HG02885 (cell line): ENCODE measurements around the gene GPX3.

ENCODE experiments used
- ATAC-seq: cut with Tn5 transposase; IDR thresholded peaks from one replicate; pipeline ENCODE4 v1.9.1; 2021; ENCODE audit warnings: mild to moderate bottlenecking; ENCODE audit not compliant: unreplicated experiment, poor library complexity

The GPX3 gene

DNA sequence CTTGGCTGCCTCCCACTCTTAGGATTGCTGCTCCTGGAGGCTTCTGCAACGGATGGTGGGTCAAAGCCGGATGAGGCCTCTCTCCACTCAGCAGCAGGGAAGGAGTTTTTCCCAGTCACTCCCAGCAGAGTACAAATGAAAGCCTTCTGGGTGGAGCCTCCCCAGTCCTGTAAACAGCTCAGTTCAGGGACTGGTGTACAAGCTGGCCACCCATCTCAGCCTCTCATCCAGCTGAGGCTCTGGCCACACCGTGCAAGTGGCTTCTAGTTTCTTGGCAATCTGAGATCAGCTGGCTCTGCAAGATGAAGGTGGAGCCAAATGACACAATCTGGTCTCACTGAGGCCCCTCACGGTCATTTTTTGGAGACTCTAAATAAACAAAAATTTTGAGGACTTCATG lies 10.0 kb downstream of the GPX3 start:
- no peak for ATAC-seq

DNA sequence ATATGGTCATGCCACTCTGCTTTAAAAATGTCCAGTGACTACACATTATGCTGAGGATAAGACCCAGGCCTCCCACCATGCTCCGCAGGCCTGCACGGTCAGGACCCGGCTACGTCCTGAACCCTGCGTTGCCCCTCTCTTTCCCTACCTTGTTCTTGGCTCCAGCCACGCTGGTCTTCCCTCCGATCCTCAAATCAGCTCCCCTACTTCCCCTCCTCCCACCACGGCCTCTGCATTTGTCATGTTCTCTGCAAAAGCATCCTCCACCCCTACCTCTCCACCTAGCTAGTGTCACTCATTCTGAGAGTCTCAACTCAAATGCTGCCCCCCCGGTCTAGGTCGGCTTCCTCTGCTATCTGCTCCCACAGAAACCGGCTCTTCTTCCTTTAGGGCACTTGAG lies 11.2 kb downstream of the GPX3 start:
- ATAC-seq: no peak

DNA sequence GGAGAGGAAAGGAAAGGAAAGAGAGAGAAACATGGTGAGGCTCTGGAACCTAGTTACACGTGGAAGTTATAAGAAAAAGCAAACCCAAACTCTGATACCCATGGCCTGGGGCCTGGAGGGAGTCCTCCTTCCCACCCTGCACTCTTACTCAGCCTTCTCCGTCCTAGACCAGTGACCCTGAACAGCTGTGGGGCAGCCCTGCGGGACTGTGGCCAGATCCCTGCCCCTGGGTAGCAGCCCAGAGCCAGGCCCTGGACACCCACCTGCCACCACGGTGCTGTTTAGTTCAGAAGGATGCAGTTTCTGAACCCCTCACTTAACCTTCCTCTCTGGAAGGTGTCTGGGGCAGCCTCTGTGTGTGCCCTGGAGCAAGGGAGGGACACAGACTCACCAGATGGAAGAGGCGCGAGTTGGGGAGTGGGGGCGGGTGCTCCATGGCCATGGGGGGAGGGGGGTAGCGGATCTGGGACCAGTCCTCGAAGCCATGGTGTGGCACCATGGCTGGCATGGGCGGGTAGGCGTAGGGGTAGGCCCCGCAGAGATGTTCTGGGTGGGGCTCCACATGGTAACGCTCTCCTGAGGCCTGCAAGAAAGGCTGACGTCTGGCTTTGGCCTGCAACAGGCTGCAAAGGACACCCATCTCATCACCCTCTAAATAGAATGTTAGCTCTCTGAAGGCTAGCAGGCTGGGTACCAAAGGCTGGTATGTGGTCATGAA lies 13.0 kb downstream of the GPX3 start:
- ATAC-seq: no peak

DNA sequence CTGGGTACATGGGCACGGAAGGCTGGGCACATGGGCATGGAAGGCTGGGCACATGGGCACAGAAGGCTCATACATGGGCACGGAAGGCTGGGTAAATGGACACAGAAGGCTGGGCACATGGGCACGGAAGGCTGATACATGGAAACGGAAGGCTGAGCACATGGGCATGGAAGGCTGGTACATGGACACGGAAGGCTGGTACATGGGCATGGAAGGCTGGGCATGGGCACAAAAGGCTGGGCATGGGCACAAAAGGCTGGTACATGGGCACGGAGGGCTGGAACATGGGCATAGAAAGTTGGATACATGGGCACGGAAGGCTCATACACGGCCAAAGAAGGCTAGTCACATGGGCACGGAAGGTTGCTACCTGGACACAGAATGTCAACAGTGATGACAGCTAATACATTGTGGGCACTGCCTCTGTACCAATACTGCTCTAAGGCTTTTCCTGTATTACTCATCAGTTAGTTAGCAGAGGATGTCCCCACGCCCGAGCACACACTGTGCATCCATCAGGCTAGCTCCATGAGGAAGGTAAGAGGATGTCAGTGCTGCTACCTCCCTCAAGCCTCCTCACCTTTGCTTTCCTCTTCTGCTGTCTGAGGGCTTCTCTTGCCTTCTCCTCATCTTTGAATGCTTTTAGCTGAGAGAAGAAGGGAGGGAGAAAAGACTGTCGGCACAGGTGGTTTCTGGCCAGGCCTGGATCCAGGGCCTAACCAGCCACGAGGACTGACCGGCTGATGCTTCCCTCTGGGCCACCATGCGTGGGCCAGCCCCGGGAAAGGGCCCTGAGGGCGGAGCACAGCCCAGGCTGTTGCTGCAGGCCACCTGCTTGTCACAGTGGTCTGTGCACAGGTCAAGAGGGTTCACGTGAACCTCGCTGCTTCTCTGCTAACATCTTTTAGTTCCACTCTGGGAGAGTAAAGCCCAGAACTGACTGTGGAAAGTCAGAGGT lies 14.3 kb downstream of the GPX3 start:
- ATAC-seq: no peak

DNA sequence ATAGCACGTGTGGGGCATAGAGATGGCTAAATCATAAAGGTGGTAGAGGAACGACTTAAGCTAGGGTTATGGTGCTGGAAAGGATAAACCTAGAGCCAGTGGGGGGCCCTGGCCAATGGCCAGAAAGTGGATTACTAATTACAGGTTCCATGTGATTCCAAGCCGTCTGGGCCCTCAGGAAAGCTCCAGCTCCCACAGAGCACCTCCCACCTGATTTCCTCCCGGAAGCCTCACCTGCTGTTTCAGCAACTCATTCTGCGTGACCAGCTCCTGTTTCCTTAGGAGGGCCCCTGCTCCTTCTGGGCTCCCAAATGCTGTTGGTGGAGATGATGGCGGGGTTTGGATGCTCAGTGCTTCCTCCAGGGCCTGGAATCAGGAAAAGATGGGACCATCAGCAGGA lies 16.2 kb downstream of the GPX3 start:
- ATAC-seq: no peak

DNA sequence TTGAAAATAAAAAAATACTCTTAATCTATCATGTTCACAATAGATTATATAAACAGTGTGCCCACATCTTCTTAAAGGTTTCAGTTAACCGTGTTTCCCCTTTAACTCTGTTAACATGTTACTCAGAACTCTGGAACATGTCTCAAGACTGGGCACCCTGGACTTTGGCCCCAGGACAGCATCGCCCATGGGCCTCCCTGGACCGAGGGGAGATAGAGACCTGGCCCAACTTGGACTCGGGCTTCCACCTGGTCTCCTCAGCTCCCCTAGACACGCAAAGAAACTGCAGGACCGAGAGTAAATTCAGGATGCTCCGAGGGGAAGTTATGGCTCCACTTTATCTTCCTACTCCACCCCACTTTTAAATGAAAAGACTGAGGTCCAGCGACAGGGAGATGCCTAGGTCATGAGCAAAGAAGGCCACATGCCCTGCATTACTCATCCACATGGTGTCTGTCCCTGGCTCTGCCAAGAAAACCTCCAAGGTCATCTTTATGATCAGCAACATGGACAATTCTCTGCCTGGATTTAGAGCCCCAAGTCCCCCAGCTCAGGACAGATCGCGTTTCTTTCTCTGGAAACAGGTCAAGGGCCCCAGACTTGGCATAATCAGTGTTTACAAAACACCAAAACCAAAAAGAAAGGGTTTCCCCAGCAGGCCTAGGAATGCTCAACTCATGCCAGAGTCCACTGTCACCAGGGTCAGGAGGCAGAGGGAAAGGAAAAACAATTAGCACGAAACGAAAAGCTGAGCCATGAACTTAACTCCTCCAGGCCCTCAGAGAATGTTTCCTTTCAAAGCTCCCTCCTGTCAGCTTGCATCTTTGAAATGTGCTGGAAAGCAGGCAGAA lies 17.4 kb downstream of the GPX3 start:
- no peak for ATAC-seq

DNA sequence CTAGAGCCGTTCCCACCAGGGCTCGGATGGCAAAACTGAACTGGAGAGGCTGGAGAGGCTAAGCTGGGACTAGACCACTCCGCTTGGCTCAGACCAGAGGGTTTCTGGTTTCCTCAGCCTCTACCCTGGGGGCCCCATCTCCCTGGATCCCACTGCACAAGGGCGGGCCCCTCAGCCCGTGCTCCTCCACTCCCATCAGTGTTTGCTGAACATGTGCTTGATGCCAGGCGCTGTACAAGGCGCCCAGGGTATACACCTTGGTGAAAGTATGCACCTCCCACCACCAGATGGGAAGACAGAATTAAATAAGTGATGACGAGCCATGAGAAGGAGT lies 18.0 kb downstream of the GPX3 start:
- no peak for ATAC-seq

DNA sequence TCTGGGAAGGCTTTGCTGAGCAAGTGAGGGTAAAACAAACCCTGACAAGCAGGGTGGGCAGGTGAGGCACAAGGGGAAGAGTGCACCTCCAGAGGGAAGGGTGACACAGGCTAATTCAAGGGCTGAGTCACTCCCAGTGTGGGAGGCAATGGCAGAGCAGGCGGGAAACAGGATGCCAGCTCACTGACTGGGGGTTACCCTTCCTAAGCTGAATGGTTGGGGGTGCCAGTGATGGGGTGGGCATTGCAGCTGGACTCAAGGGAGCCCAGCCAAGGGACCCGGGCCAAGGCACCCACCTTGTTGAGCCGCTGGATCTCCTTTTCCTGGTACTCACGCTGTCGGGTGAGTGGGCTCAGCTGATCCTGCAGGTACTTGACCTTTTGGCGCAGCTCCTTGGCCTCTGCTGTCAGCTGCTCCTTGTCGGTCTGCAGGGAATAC lies 18.4 kb downstream of the GPX3 start:
- ATAC-seq: no peak

DNA sequence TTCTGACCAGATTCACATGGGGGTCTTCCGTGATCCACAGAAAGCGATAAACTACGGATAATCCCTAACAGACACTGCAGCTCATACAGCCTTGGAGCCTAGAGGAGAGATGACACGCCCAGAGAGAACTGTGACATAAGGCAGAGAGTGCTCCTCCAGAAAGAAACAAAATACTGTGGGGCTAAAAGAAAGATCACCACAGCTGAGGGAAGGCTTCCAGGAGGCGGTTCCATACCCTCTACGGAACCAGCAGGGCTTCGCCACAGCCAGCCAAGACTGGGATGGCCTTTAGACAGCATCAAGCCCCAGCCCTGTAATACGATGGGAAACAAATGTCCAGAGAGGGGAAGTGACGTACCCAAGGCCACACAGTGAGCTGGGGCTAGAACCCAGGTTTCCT lies 19.3 kb downstream of the GPX3 start:
- no peak for ATAC-seq

DNA sequence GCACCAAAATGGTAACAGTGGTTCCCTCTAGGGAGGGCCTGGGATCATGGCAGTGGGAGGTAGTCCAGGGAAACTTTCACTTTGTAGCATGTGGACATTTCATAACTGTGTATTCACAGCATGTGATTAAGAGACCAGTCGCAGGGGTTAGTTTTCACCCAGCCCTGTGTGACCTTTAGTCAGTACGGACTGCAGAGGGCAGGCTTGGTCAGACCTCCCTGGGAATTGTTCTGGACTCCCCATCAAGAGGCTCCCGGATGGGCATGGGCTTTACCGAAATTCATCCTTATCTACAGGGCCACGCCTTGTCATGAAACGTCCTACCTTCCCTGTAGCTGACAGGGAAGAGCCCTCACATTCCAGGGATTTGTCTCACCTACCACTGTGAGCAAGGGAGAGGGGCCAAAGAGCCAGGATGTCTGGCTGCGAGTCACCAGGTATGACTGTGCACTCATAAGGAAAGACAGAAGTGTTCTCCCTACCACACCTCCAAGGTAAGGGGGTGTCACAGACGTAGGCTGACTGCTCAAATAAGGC lies 19.9 kb downstream of the GPX3 start:
- no peak for ATAC-seq

DNA sequence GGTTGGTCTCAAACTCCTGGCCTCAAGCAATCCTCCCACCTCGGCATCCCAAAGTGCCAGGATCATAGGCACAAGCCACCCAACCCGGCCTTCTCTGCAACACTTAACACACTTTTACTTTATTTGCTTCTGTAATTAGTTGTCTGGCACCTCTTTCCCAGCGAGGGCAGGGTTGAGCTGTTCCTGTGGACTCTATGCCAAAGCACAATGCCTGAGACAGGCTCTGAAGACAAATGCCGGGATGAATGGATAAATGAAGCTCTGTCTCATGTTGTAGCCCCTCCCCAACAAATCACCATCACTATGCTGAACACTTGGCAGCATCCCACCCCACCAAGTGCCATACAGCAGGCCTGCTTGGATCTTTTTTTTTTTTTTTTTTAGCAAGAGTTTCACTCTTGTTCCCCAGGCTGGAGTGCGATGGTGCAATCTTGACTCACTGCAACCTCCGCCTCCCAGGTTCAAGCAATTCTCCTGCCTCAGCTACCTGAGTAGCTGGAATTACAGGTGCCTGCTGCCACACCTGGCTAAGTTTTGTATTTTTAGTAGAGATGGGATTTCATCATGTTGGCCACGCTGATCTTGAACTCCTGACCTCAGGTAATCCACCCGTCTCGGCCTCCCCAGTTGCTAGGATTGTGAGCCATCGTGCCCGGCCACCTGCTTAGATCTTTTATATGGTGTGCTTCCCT lies 21.3 kb downstream of the GPX3 start:
- ATAC-seq: no peak

DNA sequence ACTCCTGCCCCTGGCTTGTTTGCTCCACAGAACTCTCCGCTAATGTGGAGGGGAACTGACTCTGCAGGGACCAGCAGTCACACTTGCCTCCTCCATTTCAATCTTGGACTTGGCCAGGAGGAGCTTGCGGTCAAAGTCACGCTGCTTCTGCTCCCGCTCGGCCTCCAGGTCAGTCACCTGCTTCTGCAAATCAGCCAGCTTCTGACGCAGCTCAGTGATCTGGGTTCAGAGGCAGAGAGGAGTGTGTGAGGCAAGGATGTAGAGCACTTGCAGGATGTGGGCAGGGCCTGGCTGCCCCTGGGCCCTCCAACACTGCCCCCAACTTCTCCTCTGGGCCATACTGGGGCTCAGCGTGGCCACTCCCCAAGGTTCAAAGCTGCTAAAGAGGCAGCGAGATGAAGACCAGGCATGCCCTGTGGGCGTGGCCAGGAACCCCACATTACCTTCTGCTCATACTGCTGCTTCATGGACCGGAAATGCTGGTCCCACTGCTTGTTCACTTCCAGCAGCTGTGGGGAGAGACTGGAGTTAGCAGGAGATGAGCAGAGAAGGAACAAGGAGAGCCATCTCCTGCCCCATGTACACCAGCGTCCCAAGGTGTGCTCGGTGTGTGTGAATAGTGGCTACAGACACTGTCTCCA lies 22.2 kb downstream of the GPX3 start:
- no peak for ATAC-seq

DNA sequence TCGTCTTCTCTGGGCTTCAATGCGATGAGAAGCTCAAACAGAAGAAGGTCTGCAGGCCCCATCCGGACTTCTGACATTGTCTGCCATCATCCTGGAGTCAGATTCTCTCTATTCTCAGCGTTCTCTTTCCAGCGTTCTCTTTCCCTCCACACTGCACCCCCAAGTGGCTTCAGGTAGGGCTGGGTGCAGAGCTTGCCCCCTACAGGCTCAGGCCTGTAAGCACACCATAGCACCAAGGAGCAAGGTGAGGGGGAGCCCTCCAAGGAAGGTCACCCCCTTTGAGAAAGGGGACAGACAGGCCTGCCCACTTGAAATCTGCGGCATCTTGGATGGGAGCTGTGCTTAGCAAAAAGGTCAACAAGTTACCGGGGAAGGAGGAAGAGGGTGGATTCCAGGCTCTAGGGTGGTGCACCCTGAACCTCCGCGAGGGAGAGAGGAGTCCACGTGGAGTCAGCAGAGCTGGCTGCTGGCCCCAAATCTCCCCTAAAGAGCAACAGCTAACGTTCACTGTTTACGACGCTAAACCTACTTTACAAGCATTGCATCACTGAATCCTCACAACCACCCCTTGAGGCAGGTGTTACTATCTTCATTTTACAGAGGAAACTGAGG lies 27.5 kb downstream of the GPX3 start:
- ATAC-seq: peak; percentile 60

DNA sequence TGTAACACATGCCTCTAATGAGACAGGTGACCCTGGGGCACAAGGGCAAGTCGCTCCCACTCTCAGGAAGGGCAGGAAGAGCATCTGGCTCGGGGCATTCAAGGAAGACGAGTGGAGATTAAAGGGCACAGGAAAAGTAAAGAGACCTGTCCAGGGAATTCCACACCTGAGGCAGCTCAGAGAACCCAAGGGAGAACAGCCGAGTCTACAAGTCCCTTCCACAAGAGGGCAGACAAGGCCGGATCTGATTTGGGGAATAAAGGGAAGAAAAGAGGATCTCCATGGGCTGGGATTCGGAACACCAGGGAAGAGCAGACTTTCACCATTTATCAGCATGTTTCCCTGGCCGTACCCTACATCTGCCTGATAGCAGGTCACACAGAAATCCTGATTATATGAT lies 28.1 kb downstream of the GPX3 start:
- no peak for ATAC-seq

DNA sequence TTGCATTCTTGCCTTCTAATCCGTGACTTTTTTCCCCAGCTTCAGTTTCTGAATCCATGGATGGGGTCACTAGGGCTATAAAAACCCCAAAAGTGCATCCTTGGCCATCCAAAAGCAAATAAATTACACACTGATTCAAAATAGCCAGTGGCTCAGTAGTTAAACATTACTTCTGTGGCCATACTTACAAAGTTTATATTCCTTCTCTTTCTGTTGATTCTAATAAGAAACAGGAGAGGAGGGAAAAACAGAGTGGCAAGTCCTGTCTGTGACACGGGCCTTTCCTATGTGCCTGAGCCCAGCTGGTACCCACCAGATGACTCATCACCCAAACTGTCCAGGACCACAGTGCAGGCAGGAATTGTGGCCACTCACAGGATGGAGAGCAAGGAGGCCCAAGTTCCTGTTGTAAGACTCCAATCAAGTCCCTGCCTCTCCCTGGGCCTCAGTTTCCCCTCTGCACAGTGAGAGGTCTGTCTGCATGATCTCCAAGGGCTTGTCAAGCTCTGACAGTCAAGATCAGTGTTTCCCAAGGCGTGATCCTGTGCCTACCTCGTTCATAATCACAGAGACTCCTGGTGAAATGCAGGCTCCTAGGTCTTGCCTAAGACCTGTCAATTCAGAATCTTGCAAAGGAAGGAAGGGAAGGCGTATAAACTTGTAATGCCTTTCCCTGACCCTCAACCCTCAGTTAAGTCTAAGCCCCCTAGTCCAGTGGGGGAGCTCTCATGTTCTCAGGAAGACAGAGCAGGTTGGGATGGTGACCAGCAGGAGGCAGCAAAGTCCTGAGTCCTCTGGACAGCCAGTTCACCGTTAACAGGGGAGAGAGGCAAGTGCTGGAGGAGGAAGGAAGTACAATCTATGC lies 30.9 kb downstream of the GPX3 start:
- ATAC-seq: peak; percentile 82

DNA sequence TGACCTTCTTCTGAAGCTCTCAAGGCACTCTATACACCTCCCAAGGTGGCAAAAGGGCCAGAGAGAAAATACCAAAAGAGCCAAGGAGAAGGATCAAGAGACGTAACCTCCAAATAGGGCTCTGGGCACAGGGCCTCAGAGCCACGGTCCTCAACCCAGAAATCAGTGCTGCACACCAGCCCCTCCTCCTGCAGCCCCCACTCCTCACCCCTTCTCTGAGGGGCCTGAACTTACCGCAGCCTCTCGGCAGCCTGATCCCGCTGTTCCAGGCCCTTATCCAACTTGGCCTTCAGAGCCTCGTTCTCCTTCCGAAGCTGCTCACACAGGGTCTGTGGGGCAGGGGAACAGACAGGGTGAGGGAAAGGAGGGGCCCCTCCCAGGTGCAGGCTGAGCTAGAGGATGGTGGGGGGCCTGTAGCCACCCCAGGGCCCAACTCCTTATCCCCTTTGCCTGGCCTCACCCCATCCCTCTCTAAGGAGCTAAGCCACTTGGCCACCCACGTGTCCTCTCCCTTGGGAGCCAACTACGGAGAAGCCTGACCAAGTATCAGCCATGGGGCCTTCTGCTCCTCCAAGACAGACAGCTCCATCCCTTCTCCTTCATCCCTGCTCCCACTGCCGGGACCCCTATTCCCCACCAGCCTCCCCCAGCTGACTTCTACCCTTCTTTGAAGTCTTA lies 31.7 kb downstream of the GPX3 start:
- ATAC-seq: no peak

DNA sequence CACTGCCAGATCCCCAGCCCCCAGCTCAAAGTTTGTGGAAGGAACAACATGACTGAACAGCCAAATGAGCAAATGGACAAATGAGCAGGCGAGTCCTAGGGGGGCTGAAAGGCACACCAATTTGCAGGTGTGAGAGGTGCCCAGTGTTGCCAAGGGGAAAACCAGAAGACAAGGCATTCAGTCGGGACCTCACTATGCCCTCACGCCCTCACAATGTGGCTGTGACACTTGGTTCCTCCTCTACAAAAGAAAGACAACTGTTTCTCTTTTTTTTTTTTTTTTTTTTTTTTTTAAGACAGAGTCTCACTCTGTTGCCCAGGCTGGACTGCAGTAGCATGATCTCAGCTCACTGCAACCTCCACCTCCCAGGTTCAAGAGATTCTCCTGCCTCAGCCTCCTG lies 32.4 kb downstream of the GPX3 start:
- ATAC-seq: no peak
